ENCODE data around the gene TXNDC11. TPM values are rescaled to one million over a fixed set of nuclear protein-coding genes. Genes with fewer than 3 reads are reported as not detected.

TXNDC11 gene
- total and polyA plus RNA-seq, 5 experiments from 2014 or later, result 31.8 to 46.8 (median 35.4) TPM

- DNase-seq (no peak), ATAC-seq (no peak)
- H3K27me3 Mint-ChIP-seq, result no peaks in the 10 kb centered on the region
- H3K9me3 Mint-ChIP-seq, result no peaks in the 10 kb centered on the region
- peaks cover 16 to 79% (median 44%) of the 10 kb centered on the region in 4 donors for H3K4me1 Mint-ChIP-seq
- peak overlapping the region in 1 of 10 donors; percentile 41 for H3K4me3 Mint-ChIP-seq
- POLR2A ChIA-PET, result no interaction called here
- H3K27ac Mint-ChIP-seq, result peak overlapping the region in 6 of 10 donors; percentile 1 to 89 (median 50)
- peaks cover 0 to 76% (median 20%) of the 10 kb centered on the region in 3 donors for H3K36me3 Mint-ChIP-seq
Observed at GRCh38 chr16:11683145-11683544, 59.5 kb downstream of the TXNDC11 start.

GRCh38 chr16:11682655-11683096 lies 60.0 kb downstream of the TXNDC11 start:
- Mint-ChIP-seq H3K36me3 (peaks cover 0 to 76% (median 20%) of the 10 kb centered on the region in 3 donors), H3K4me1 (peaks cover 18 to 80% (median 48%) of the 10 kb centered on the region in 4 donors), H3K9me3 (no peaks in the 10 kb centered on the region), H3K4me3 (peak overlapping the region in 1 of 10 donors; percentile 41), H3K27ac (peak overlapping the region in 9 of 10 donors; percentile 1 to 91 (median 40)), H3K27me3 (no peaks in the 10 kb centered on the region)
- no peak for DNase-seq
- ATAC-seq, result no peak
- POLR2A ChIA-PET, result interaction anchor here (1.3 kb wide), 1 partner anchor 13 kb away, joined by 5 read pairs; no protein-coding TSS in a partner anchor

DNA sequence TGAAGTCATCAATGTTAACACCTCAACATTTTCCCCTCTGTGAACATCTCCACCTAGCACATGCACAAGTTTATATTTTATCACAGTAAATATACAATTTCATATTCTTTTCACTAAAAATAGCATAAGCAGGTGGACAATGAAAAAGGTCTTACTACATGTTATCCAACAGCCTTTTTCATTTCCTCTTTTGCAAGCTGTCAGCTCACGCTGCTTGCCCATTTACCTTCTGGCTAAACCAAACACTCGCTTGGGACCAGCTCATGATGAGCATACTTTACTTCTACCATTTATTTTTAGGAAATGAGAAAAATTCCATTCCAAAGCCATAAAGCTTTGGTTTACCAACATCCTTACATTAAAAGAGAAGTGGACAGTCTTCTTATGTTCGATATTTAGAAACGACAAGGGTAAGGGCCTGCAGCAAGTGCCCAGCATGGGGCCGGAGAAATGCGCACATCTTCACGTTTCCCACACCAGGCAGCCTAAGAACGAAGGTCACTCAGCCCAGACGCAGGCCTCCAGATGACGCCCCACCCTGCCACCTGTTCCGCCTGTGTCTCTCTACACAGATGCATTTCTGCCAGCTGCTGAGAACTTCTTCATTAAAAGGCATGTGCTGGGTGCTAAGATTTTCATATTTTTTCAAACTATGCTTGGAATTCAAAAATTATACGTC lies 60.5 kb downstream of the TXNDC11 start:
- POLR2A ChIA-PET, result interaction anchor here (1.3 kb wide), 1 partner anchor 13 kb away, joined by 5 read pairs; no protein-coding TSS in a partner anchor
- Mint-ChIP-seq H3K4me1 (peaks cover 19 to 86% (median 52%) of the 10 kb centered on the region in 4 donors), H3K36me3 (peaks cover 0 to 76% (median 20%) of the 10 kb centered on the region in 3 donors), H3K27ac (peak overlapping the region; percentile 80 to 92 (median 88)), H3K27me3 (no peaks in the 10 kb centered on the region), H3K4me3 (peak overlapping the region in 8 of 10 donors; percentile 46 to 82 (median 63)), H3K9me3 (no peaks in the 10 kb centered on the region)
- DNase-seq (no peak), ATAC-seq (no peak)

DNA sequence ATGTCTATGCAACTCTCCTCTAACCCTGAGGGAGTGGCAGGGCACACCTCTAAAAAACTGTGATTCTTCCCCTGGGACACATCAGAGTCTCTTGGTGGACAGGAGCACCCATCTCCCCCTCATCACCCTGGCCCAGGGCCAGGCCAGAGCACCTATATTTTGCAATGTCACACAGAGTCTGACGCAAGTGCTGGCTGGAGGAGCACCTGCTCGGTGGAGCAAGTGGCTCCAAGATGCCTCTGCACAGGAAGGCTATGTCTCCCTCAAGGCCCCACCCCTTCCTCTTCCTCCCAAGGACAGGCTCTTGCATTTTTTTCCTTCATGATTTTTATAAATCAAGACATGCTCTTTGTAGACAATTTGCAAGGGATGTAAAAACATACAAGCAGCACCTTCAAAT lies 61.1 kb downstream of the TXNDC11 start:
- peaks cover 0 to 76% (median 14%) of the 10 kb centered on the region in 3 donors for H3K36me3 Mint-ChIP-seq
- peak overlapping the region; percentile 80 to 92 (median 88) for H3K27ac Mint-ChIP-seq
- H3K9me3 Mint-ChIP-seq, result no peaks in the 10 kb centered on the region
- DNase-seq, result peak in 2 of 10 donors; percentile 25 to 65
- H3K27me3 Mint-ChIP-seq, result no peaks in the 10 kb centered on the region
- POLR2A ChIA-PET, result interaction anchor here (0.6 to 2.4 kb wide), 3 partner anchors 7 to 236 kb away, joined by 3 to 7 read pairs (median 5); no protein-coding TSS in a partner anchor
- peak; percentile 53 to 62 for ATAC-seq
- H3K4me1 Mint-ChIP-seq, result peaks cover 19 to 89% (median 55%) of the 10 kb centered on the region in 4 donors
- H3K4me3 Mint-ChIP-seq, result peak overlapping the region; percentile 40 to 82 (median 60)

- Mint-ChIP-seq H3K27me3 (no peaks in the 10 kb centered on the region), H3K4me1 (peaks cover 21 to 92% (median 61%) of the 10 kb centered on the region in 4 donors), H3K4me3 (peak overlapping the region in 6 of 10 donors; percentile 7 to 63 (median 16)), H3K9me3 (no peaks in the 10 kb centered on the region), H3K36me3 (peaks cover 0 to 72% (median 9%) of the 10 kb centered on the region in 3 donors), H3K27ac (peak overlapping the region; percentile 56 to 90 (median 86))
- POLR2A ChIA-PET, result interaction anchor here (0.6 to 2.4 kb wide), 4 partner anchors 9 to 140 kb away, joined by 3 to 7 read pairs (median 3); no protein-coding TSS in a partner anchor
- ATAC-seq, result no peak
- peak in 1 of 10 donors; percentile 31 for DNase-seq
Observed at GRCh38 chr16:11679941-11680911, 62.4 kb downstream of the TXNDC11 start.

DNA sequence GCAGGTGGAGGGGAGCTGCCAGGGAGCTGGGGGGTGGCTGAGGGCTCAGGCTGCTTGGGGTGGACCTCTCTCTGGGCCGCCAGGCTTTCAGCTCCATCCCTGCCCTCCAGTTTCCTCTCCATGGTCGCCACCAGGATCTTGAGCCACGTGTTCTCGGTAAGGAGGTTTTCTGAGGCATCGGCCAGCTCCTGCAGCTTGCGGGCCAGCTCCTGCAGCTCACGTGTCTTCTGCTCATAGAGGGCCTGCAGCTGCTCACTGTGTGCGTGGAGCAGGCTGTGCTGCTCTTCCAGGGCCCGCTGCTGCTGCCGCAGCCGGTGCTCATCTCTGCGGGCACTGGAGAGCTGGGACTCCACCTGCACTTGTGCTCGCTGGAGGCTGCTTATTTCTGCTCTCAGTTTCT lies 63.4 kb downstream of the TXNDC11 start:
- ATAC-seq, result no peak
- DNase-seq, result peak in 1 of 10 donors; percentile 14
- H3K4me3 Mint-ChIP-seq, result no peak overlapping the region
- peak overlapping the region in 9 of 10 donors; percentile 19 to 89 (median 80) for H3K27ac Mint-ChIP-seq
- no peaks in the 10 kb centered on the region for H3K27me3 Mint-ChIP-seq
- POLR2A ChIA-PET, result interaction anchor here (0.7 to 2.4 kb wide), 2 partner anchors 10 kb away, joined by 3 to 7 read pairs; no protein-coding TSS in a partner anchor
- peaks cover 26 to 94% (median 71%) of the 10 kb centered on the region in 4 donors for H3K4me1 Mint-ChIP-seq
- H3K36me3 Mint-ChIP-seq, result peaks cover 0 to 70% (median 4%) of the 10 kb centered on the region in 3 donors
- H3K9me3 Mint-ChIP-seq, result no peaks in the 10 kb centered on the region

- Mint-ChIP-seq H3K27me3 (no peaks in the 10 kb centered on the region), H3K27ac (peak overlapping the region; percentile 74 to 90 (median 86)), H3K4me3 (peak overlapping the region in 5 of 10 donors; percentile 22 to 74 (median 40)), H3K36me3 (peaks cover 0 to 59% (median 1%) of the 10 kb centered on the region in 3 donors), H3K4me1 (peaks cover 26 to 95% (median 79%) of the 10 kb centered on the region in 4 donors), H3K9me3 (no peaks in the 10 kb centered on the region)
- no peak for ATAC-seq
- peak in 1 of 10 donors; percentile 37 for DNase-seq
- POLR2A ChIA-PET, result interaction anchor here (1.6 kb wide), 1 partner anchor 13 kb away, joined by 4 read pairs; no protein-coding TSS in a partner anchor
Observed at GRCh38 chr16:11677959-11678881, 64.4 kb downstream of the TXNDC11 start.

DNA sequence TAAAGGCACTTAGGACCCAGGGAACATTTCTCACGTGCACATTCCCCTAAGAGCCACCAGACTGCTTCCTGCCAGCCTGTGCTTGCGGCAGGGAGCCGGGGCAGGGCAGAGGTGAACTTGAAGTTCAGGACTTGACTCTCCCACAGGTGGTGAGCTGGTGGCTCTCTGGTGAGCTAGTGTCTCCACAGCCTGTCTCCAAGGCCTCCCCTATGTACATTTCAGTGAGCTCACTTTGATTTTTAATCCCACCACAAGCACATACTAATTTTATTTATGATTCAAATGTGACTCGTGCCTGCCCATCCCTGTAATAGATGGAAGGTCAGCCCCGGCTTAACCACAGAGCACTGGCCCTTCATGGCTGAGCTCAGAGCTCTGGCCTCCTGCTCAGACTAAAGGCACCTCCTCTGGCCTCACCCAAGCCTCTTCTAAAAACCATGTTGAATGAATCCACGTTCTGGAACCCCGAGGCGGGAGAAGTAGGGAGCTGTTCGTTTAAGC lies 65.2 kb downstream of the TXNDC11 start:
- POLR2A ChIA-PET, result interaction anchor here (1.6 kb wide), 1 partner anchor 12 kb away, joined by 4 read pairs; no protein-coding TSS in a partner anchor
- peak in 1 of 10 donors; percentile 60 for DNase-seq
- H3K9me3 Mint-ChIP-seq, result no peaks in the 10 kb centered on the region
- H3K27ac Mint-ChIP-seq, result peak overlapping the region; percentile 32 to 90 (median 84)
- no peaks in the 10 kb centered on the region for H3K27me3 Mint-ChIP-seq
- no peak for ATAC-seq
- peak overlapping the region in 3 of 10 donors; percentile 34 to 57 (median 43) for H3K4me3 Mint-ChIP-seq
- H3K4me1 Mint-ChIP-seq, result peaks cover 31 to 95% (median 81%) of the 10 kb centered on the region in 4 donors
- peaks cover 0 to 53% (median 1%) of the 10 kb centered on the region in 3 donors for H3K36me3 Mint-ChIP-seq

- Mint-ChIP-seq H3K27ac (peak overlapping the region in 7 of 10 donors; percentile 42 to 89 (median 84)), H3K36me3 (peaks cover 0 to 51% (median 1%) of the 10 kb centered on the region in 3 donors), H3K9me3 (no peaks in the 10 kb centered on the region), H3K4me3 (peak overlapping the region in 1 of 10 donors; percentile 20), H3K27me3 (no peaks in the 10 kb centered on the region), H3K4me1 (peaks cover 36 to 95% (median 81%) of the 10 kb centered on the region in 4 donors)
- POLR2A ChIA-PET, result interaction anchor here (1.6 kb wide), 1 partner anchor 12 kb away, joined by 4 read pairs; no protein-coding TSS in a partner anchor
- DNase-seq (peak in 1 of 10 donors; percentile 45), ATAC-seq (no peak)
Observed at GRCh38 chr16:11676799-11677198, 65.9 kb downstream of the TXNDC11 start.

DNA sequence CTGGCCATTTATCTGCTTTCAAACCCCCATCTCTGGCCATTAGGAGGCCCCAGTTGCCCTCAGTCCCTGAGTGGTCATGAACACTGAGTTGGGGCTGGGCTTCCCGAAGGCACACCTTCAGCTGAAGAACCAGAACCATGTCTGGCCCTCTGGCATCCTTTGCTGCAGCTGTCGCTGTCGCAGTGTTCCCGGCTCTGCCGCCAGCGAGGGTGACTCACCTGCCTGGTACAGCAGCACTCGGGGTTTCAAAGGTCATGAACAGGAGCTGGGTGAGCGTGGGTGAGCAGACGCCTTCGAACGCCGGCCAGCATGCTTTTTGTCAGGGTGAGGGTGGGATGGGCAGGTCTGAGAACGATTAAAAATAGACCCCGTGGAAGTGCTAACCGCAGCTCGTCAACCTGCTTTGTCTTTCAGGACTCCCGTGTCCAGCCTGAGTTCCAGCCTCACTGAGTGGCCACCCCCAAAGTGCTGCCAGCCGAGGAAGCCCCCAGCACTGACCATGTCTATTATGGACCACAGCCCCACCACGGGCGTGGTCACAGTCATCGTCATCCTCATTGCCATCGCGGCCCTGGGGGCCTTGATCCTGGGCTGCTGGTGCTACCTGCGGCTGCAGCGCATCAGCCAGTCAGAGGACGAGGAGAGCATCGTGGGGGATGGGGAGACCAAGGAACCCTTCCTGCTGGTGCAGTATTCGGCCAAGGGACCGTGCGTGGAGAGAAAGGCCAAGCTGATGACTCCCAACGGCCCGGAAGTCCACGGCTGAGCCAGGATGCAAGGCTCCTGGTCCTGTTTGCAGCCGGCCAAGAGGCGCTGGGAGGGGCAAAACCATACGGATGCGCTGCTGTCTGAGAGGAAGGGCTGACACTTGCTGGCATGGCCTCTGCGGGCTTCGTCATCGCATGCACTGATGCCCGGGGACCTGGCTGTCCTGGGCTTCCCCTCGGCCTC lies 66.8 kb downstream of the TXNDC11 start:
- DNase-seq, result peak in 1 of 10 donors; percentile 62

More for the DNA sequence above, 66.8 kb downstream of the TXNDC11 start:
- Mint-ChIP-seq H3K27me3 (no peaks in the 10 kb centered on the region), H3K9me3 (no peaks in the 10 kb centered on the region), H3K4me1 (peaks cover 33 to 95% (median 81%) of the 10 kb centered on the region in 4 donors), H3K4me3 (peak overlapping the region in 2 of 10 donors; percentile 43 to 46), H3K36me3 (peaks cover 0 to 48% (median 1%) of the 10 kb centered on the region in 3 donors), H3K27ac (peak overlapping the region; percentile 38 to 97 (median 84))
- POLR2A ChIA-PET, result interaction anchor here (1.6 kb wide), 1 partner anchor 11 kb away, joined by 4 read pairs; no protein-coding TSS in a partner anchor
- no peak for ATAC-seq
